GM21825 (cell line): ENCODE data around the gene FGF14.

Source experiments
- ATAC-seq: cut with Tn5 transposase; IDR thresholded peaks from one replicate; pipeline ENCODE4 v1.9.1; 2021; ENCODE audit warnings: mild to moderate bottlenecking, moderate library complexity; ENCODE audit not compliant: unreplicated experiment

The FGF14 gene

DNA sequence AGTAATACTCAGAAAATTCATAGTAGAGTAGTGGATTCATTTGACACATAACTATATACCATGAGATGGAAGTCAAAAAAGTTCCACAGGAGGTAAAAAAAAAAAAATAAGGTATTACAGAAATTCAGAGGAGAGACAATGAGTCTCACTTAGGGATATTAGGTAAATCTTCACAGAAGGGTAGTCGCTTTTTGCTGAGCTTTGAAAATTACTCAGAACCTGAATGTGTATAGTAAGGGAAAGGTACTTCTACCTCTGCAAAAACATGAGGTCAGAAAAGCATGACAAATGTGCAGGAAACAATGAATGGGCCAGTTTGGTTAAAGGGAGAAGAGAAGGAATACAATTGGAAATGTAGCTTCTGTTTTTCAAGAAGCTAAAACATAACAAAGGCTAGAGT is 698.8 kb downstream of the FGF14 start:
- ATAC-seq: no peak

DNA sequence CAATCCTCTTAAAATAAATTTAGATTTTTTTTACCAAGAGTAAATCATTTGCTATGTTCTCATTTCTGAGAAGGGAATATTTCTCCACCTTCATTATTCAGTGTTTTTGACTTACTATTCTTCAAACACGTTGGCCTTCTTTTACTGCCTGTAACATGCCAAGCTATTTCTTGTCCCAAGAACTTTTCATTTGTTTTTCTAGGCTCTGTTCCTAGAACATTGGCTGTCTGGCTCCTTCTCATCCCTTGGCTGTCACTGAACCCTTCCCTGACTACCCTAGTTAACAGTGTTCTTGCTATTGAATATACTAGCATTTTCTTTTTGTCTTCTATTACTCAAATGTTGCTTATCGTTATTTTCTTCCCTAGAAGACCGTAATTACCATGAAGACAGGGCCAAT is 701.2 kb downstream of the FGF14 start:
- ATAC-seq: no peak

- no peak for ATAC-seq
Observed at GRCh38 chr13:101698400-101698799, 703.4 kb downstream of the FGF14 start.

- no peak for ATAC-seq
Observed at GRCh38 chr13:101697745-101698144, 704.1 kb downstream of the FGF14 start.

GRCh38 chr13:101695870-101696516 is 705.9 kb downstream of the FGF14 start:
- ATAC-seq: no peak

DNA sequence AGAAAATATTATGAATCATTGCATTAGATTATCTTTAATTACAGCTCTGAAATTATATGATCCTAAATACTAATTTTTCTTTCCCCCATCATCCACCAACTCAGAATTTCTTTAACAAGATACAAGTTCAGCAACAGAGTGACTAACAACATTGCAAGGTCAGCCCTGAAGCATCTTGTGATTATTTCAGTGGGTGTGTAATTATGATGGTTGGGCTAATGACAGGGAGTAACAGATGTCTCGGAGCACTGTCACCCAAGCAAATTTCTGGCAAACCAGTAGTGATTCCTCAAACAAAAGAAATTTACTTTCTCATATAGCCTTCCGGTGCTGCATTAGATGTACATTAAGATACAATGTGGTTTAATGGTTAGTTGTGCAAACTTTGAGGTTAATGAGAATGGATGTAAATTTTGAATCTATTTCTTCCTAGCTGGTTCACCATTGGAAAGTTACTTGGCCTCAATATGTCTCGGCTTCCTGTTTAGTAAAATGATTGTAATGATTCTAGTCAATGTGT is 710.4 kb downstream of the FGF14 start:
- no peak for ATAC-seq

- no peak for ATAC-seq
Observed at GRCh38 chr13:101690871-101691270, 711.0 kb downstream of the FGF14 start.

DNA sequence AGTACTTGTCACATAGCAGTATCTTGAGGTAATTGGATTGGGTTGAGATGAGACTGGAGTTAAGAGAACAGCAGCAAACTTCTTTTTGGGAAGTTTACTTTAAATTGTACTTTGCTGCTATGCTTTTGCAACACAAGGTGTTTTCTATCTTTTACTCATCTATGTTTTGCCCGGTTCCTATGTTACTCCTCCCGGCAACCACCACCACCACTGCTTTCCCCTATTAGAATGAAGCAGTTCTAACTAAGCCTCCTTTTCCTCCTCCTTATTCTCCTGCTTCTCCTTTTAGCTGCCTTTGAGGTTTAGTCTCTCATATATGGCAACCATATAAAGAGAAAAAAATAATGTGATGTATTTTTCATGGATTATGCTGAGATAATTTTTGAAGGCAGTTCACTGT is 715.8 kb downstream of the FGF14 start:
- no peak for ATAC-seq

DNA sequence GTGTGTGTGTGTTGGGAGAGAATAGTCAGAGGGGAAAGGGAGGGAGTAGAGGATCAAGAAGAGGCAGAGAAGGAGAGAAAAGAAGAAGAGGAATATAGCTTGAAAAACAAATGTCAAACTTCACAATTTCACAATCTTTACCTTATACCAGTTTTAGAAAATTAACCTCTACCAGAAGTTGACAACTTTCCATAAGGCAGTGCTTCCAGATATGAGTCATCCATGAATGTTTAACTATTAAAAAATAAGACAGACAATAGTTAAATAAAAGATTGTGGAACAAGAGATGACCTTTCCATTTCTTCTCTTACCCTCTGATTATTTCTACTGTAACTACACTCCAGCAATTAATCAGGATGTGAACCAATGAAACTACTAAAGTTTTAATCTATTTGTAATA is 720.0 kb downstream of the FGF14 start:
- no peak for ATAC-seq

DNA sequence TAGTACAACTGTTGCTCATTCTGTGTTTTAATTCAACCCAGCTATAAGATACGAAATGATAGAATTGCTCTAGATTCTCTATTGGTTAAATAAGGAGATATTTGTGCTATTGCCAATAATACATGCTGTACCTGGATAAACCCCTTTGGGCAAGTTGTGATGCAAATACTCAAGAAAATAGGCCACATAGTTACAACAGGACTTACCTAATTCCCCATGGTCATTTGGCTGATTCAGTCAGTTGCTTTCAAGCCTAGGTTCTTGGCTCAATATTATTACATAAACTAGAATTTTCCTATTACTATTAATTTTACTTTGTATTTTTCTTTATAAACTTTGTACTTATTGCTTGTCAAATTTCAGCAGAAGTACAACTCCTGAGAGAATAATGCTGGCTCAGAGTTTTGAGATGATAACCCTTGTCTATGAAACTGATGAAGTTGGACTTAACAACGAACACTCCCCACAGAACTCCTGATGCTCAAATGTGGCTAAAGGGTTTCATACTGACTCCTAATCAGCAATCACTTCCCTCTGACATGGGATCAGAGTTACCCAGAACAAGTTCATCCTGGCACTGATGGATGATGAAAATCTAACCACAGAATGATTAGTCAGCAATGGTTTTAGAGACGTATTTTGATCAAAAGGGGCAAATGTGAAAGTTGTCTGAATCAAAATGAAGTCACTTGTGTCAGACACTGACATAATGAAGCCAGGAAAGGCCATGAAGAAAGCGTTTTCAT is 728.3 kb downstream of the FGF14 start:
- ATAC-seq: no peak

- no peak for ATAC-seq
Observed at GRCh38 chr13:101661839-101662238, 740.0 kb downstream of the FGF14 start.
